ENCODE results near the gene PLAC1. TPM values are rescaled to one million over a fixed set of nuclear protein-coding genes. Genes with fewer than 3 reads are reported as not detected.
A peak's percentile ranks its signal among the peaks of the same experiment; 100 is the strongest.

Gene PLAC1
- total RNA-seq, 1 donor from 2014 or later: not detected

DNA sequence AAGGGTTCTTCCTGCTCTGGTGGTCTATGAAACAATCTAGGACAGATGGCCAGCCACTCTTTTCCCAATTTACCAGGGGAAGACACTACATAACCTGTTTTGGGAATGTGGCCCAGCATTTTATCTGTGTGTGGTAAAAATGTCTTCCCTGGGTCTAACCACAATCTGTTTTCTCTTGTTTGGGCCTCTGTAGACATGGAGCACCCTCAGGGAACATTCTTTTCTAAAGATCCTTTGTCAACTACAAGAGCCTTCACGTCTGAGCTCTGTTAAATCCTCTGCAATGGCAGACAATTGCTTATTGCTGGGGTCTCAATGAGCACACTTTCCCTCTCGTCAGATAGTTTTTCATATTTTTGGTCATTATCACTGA is 35.5 kb downstream of the PLAC1 start:
- no peaks in the 10 kb centered on the region for H3K27me3 Mint-ChIP-seq (ENCODE audit: unreplicated experiment)
- peaks cover 30% of the 10 kb centered on the region for H3K4me1 Mint-ChIP-seq (ENCODE audit: unreplicated experiment)
- no peak overlapping the region for H3K4me3 Mint-ChIP-seq (ENCODE audit: unreplicated experiment)
- H3K36me3 Mint-ChIP-seq (ENCODE audit: unreplicated experiment): no peaks in the 10 kb centered on the region
- no peak for DNase-seq (ENCODE audit: extremely low spot score, unreplicated experiment)
- TF ChIP-seq, protein P1, sequence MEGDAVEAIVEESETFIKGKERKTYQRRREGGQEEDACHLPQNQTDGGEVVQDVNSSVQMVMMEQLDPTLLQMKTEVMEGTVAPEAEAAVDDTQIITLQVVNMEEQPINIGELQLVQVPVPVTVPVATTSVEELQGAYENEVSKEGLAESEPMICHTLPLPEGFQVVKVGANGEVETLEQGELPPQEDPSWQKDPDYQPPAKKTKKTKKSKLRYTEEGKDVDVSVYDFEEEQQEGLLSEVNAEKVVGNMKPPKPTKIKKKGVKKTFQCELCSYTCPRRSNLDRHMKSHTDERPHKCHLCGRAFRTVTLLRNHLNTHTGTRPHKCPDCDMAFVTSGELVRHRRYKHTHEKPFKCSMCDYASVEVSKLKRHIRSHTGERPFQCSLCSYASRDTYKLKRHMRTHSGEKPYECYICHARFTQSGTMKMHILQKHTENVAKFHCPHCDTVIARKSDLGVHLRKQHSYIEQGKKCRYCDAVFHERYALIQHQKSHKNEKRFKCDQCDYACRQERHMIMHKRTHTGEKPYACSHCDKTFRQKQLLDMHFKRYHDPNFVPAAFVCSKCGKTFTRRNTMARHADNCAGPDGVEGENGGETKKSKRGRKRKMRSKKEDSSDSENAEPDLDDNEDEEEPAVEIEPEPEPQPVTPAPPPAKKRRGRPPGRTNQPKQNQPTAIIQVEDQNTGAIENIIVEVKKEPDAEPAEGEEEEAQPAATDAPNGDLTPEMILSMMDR (IDR thresholded peaks at IDR 0.05): no peak
- no peaks in the 10 kb centered on the region for H3K9me3 Mint-ChIP-seq (ENCODE audit: unreplicated experiment)
- peak overlapping the region; percentile 84 for H3K27ac Mint-ChIP-seq (ENCODE audit: unreplicated experiment)

DNA sequence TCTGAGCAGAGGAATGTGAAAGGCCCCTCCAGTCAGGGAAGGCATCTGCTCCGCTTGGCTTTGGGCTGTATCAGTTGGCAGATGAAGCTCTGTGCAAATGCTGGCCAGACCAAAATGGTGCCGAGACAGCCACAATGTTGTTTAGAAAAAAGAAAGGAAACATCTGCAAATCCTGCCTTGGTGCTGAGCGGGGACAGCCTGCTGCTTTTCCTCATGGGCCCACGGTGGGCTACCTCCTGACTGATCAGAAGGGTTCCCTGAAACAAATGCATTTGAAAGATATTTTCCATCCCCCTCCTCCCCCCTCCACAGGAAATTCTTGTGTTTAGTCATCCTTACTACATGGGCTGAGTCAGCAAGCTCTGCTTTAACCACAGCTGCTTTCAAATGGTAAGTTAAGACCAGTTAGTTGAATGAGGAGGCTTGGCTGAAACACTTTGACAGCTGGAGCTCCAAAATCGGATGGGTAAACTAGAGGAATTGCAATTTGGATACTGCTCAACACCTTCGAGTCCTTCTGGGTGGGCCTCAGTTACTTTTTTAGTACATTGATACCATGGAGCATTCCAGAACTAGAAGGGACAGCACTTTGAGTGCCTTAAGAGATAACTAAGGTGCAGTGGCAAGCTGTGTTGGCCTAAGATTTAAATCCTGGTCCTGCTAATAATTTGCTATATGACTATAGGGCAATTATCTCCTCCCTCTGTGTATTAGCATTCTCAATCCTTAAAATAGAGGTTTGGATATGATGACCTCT is 36.0 kb downstream of the PLAC1 start:
- Mint-ChIP-seq H3K4me1 (ENCODE audit: unreplicated experiment) (peaks cover 30% of the 10 kb centered on the region), H3K36me3 (ENCODE audit: unreplicated experiment) (no peaks in the 10 kb centered on the region), H3K27me3 (ENCODE audit: unreplicated experiment) (no peaks in the 10 kb centered on the region), H3K9me3 (ENCODE audit: unreplicated experiment) (no peaks in the 10 kb centered on the region), H3K4me3 (ENCODE audit: unreplicated experiment) (no peak overlapping the region), H3K27ac (ENCODE audit: unreplicated experiment) (peak overlapping the region; percentile 84)
- DNase-seq (ENCODE audit: extremely low spot score, unreplicated experiment): no peak
- TF ChIP-seq, protein P1 (IDR thresholded peaks at IDR 0.05): no peak

DNA sequence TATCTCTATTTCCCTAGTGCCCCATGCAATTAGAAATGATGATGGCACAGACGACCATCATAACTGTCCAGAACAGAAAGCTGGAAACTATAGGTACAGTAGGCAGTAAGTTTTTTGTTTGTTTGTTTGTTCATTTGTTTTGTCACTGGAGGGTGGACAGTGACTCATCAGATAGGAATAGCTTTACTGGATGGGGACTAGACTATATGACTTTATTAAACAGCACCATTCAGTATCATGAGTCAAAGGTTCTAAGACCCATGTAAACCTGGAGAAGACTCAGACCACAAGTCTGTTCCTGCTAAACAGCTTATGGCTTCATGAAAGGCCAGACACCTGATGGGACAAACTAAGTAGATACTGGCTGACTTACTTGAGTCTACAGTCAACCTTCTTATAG is 38.4 kb downstream of the PLAC1 start:
- Mint-ChIP-seq H3K36me3 (ENCODE audit: unreplicated experiment) (no peaks in the 10 kb centered on the region), H3K27ac (ENCODE audit: unreplicated experiment) (no peak overlapping the region), H3K27me3 (ENCODE audit: unreplicated experiment) (no peaks in the 10 kb centered on the region), H3K4me3 (ENCODE audit: unreplicated experiment) (no peak overlapping the region), H3K9me3 (ENCODE audit: unreplicated experiment) (no peaks in the 10 kb centered on the region), H3K4me1 (ENCODE audit: unreplicated experiment) (peaks cover 30% of the 10 kb centered on the region)
- TF ChIP-seq, protein P1 (IDR thresholded peaks at IDR 0.05): no peak
- no peak for DNase-seq (ENCODE audit: extremely low spot score, unreplicated experiment)

DNA sequence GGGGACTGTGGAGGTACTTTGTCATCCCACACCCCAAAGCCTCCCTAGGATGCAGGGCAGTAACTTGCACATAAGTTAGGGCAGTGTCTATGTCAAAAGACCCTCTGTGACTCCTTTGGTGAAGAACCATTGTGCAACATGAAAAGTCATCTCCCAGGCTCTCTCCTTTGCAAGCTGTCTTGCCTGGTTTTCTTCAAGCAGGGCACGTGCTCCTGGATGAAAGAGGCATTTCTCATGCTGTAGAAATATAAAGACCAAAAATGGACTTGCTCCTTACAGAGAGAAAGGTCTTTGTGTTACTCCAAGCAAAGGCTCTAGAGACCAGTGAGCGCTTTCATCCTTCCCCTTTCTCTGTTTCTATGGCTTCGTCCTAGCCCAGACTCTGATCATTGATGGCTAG is 44.9 kb downstream of the PLAC1 start:
- Mint-ChIP-seq H3K27me3 (ENCODE audit: unreplicated experiment) (no peaks in the 10 kb centered on the region), H3K9me3 (ENCODE audit: unreplicated experiment) (peaks cover 4% of the 10 kb centered on the region), H3K4me3 (ENCODE audit: unreplicated experiment) (no peak overlapping the region), H3K27ac (ENCODE audit: unreplicated experiment) (no peak overlapping the region), H3K4me1 (ENCODE audit: unreplicated experiment) (no peaks in the 10 kb centered on the region), H3K36me3 (ENCODE audit: unreplicated experiment) (no peaks in the 10 kb centered on the region)
- TF ChIP-seq, protein P1 (IDR thresholded peaks at IDR 0.05): no peak
- no peak for DNase-seq (ENCODE audit: extremely low spot score, unreplicated experiment)

DNA sequence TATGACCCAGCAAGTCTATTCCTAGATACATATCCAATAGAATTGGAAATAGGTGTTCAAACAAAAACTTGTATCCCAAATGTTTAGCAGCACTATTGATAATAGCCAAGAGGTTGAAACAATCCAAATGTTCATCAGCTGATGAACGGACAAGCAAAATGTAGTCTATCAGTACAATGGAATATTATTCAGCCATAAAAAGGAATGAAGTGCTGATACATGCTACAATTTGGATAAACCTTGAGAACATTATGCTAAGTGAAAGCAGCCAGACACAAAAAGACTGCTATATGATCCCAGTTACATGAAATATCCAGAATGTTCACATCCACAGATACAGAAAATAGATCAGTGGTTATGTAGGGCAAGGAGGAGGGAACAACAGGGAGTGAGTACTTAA is 50.1 kb downstream of the PLAC1 start:
- TF ChIP-seq, protein P1 (IDR thresholded peaks at IDR 0.05): no peak
- Mint-ChIP-seq H3K27ac (ENCODE audit: unreplicated experiment) (no peak overlapping the region), H3K4me3 (ENCODE audit: unreplicated experiment) (no peak overlapping the region)

More for the DNA sequence above, 50.1 kb downstream of the PLAC1 start:
- Mint-ChIP-seq H3K4me1 (ENCODE audit: unreplicated experiment) (peaks cover 13% of the 10 kb centered on the region), H3K9me3 (ENCODE audit: unreplicated experiment) (peaks cover 4% of the 10 kb centered on the region), H3K27me3 (ENCODE audit: unreplicated experiment) (no peaks in the 10 kb centered on the region), H3K36me3 (ENCODE audit: unreplicated experiment) (no peaks in the 10 kb centered on the region)
- no peak for DNase-seq (ENCODE audit: extremely low spot score, unreplicated experiment)

Data from osteocyte (in vitro differentiated cells).